ENCODE results near the gene RYR1. TPM values are rescaled to one million over a fixed set of nuclear protein-coding genes. Genes with fewer than 3 reads are reported as not detected.

The RYR1 gene
- total RNA-seq, 4 donors from 2014 or later: 1.5 to 8.8 (median 4.4) TPM

DNA sequence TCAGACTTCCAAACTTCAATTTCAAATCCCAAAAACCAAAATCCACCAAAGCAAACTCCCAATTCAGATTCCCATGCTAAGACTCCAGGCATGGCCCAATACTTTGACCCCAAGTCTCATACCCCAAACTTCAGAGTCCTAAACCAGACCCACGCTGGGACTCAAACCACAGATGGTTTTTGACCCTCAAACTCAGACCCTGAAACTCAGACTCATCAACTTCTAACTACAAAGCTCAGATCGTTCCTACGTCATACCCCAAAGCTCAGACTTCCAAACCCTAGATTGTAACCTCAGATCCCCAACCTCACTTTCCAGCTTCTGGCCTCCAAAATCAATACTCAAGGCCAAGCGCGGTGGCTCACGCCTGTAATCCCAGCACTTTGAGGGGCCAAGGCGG lies 11.9 kb downstream of the RYR1 start:
- TF ChIP-seq, protein P1, sequence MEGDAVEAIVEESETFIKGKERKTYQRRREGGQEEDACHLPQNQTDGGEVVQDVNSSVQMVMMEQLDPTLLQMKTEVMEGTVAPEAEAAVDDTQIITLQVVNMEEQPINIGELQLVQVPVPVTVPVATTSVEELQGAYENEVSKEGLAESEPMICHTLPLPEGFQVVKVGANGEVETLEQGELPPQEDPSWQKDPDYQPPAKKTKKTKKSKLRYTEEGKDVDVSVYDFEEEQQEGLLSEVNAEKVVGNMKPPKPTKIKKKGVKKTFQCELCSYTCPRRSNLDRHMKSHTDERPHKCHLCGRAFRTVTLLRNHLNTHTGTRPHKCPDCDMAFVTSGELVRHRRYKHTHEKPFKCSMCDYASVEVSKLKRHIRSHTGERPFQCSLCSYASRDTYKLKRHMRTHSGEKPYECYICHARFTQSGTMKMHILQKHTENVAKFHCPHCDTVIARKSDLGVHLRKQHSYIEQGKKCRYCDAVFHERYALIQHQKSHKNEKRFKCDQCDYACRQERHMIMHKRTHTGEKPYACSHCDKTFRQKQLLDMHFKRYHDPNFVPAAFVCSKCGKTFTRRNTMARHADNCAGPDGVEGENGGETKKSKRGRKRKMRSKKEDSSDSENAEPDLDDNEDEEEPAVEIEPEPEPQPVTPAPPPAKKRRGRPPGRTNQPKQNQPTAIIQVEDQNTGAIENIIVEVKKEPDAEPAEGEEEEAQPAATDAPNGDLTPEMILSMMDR (IDR thresholded peaks at IDR 0.05; ENCODE audit: low read depth): no peak

DNA sequence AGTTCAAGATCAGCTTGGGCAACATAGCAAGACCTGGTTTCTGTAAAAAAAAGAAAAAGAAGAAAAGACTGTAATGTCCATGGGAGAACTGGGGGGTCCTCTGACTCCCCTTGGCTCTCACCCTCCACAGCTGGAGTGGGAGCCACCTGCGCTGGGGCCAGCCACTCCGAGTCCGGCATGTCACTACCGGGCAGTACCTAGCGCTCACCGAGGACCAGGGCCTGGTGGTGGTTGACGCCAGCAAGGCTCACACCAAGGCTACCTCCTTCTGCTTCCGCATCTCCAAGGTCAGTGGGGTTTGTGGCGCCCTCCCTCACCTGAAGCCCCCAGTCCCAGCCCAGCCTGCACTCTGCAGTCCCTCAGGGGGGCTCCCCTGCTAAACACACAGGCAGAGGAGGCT lies 14.7 kb downstream of the RYR1 start:
- TF ChIP-seq, protein P1 (IDR thresholded peaks at IDR 0.05; ENCODE audit: low read depth): no peak

DNA sequence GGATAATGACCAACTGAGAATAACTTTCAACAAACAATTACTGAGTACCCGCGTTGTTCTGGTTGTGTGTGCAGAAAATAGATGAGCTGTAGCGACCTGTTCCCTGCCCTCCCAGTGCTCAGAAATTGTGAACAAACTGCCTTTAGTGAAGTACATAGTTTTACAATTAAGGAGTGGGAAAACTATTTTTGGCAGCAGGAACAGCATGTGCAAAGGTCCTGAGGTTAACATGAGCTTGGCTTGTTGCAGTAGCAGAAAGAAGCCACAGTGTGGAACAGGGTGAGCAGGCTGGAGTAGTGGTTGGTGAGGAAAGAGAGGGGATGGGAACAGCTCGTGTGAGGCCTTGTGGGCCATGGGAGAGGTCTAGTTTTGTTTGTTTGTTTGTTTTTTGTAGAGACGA lies 16.0 kb downstream of the RYR1 start:
- TF ChIP-seq, protein P1 (IDR thresholded peaks at IDR 0.05; ENCODE audit: low read depth): no peak

DNA sequence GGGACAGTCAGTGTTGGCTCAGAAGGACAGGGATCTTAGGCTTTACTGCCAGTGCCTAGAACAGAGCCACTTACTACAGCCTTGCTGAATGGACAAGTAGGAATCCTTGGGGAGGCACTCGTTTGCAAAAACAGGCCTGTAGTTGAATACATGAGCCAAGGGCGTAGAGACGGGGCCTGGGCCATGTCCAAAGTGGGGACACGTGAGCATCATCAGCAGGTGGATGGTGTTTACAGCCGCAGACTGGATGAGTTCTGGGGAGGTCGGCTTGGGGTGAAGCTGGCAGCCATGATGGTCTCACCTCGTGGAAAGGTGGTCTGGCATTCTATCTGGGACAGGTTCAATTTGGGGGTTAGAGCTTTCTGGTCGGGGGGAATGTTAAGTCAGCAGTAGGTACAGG lies 17.5 kb downstream of the RYR1 start:
- TF ChIP-seq, protein P1 (IDR thresholded peaks at IDR 0.05; ENCODE audit: low read depth): no peak

DNA sequence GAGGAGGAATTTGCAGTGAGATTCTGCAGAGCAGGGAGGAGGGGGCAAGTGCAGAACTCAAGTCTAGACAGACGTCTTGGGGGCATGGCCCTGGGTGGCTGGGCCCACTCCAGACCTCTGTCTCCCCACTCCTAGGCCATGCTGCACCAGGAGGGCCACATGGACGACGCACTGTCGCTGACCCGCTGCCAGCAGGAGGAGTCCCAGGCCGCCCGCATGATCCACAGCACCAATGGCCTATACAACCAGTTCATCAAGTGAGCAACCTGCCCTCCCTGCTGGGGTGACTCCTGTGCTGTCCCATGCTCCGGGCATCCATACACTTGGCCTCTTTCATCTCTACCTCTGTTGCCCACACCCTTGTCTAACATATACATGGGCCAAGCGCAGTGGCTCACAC lies 18.1 kb downstream of the RYR1 start:
- TF ChIP-seq, protein P1 (IDR thresholded peaks at IDR 0.05; ENCODE audit: low read depth): no peak

DNA sequence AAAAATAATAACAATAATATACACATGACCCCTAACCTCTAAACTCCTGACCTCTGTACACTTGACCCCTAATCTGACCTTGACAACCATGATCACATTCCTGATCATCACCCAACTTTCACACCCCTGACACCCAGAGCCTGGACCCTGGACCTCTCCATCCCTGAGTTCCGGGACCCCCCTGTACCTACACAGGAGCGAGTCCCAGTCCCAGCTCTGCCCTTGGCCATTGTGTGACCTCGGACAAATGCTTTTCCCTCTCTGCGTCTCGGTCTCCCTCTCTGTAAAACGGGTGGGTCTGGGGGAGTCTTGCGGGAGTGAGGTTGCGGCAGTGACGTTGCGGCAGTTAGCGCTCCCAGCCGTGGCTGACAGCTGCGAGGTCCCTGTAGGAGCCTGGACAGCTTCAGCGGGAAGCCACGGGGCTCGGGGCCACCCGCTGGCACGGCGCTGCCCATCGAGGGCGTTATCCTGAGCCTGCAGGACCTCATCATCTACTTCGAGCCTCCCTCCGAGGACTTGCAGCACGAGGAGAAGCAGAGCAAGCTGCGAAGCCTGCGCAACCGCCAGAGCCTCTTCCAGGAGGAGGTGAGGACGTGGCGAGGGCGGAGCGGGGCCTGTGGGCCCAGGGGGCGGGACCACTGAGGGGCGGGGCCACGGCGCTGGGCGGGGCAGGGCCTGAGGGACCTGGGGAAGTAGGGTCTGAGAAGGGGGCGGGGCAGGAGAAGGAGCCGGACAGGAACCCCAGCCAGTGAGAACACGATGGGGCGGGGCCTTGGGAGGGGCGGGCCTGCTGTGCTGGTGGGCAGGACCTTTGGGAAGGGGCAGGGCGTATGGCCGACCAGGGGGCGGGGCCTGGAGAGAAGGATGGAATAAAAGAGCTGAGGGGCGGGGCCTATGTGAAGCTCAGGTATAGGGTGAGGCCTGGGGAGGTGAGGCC lies 19.2 kb downstream of the RYR1 start:
- TF ChIP-seq, protein P1 (IDR thresholded peaks at IDR 0.05; ENCODE audit: low read depth): no peak

DNA sequence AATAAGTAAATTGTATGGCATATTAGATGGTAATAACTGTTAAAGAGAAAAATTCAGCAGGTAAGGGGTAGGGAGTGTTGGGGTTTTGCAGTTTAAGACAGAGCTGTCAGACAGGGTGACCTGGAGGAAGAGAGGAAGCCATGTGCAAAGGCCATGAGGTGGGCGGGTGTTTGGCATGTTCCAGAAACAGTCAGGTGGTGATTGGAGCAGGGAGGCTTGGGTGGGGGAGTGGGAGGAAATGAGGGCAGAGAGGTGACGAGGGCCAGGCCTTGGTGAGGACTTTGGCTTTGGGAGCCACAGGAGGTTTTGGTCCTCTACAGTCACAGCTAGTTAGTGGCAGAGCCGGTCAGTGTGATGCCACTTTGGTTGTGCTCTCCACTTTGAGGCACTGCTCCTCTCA lies 20.1 kb downstream of the RYR1 start:
- TF ChIP-seq, protein P1 (IDR thresholded peaks at IDR 0.05; ENCODE audit: low read depth): no peak
